ENCODE data around the gene DOCK8.

GRCh38 chr9:437574-438001 is 222.9 kb downstream of the DOCK8 start:
- TF ChIP-seq CTCF (conservative IDR thresholded peaks at IDR 0.05; ENCODE audit: low read depth in 2 of 2) (no peak), EZH2 (IDR thresholded peaks at IDR 0.05; ENCODE audit: low read depth, unreplicated experiment) (no peak), CREB1 (CRISPR knock-in tag; IDR thresholded peaks at IDR 0.05; ENCODE audit: low read depth) (no peak), POLR2AphosphoS5 (IDR thresholded peaks at IDR 0.05; ENCODE audit: low read depth) (no peak), STAT1 (IDR thresholded peaks at IDR 0.05; ENCODE audit: unreplicated experiment) (no peak), REST (IDR thresholded peaks at IDR 0.05; ENCODE audit: unreplicated experiment) (no peak), EZH2phosphoT487 (IDR thresholded peaks at IDR 0.05; ENCODE audit: unreplicated experiment) (no peak), ZNF331 (CRISPR knock-in tag; IDR thresholded peaks at IDR 0.05; ENCODE audit: low read depth) (no peak), ETS1 (IDR thresholded peaks at IDR 0.05) (no peak), JUNB (IDR thresholded peaks at IDR 0.05; ENCODE audit: unreplicated experiment) (no peak), NANOG (IDR thresholded peaks at IDR 0.05; ENCODE audit: borderline replicate concordance) (no peak), ZNF462 (CRISPR knock-in tag; IDR thresholded peaks at IDR 0.05) (no peak)

Measured in GM23338 (cell line).